ENCODE results near the gene LARP6. TPM values are rescaled to one million over a fixed set of nuclear protein-coding genes. Genes with fewer than 3 reads are reported as not detected.

Gene LARP6
- polyA plus RNA-seq, 4 donors = 2.3 to 7.1 (median 3.0) TPM; not detected in 1

Other genes with a start within 250 kb of the LARP6 start
- gene UACA, start 90.6 kb downstream of the LARP6 start, polyA plus RNA-seq = 10 to 100 TPM; 20.2 to 61.4 (median 50.6) TPM
- gene THAP10, start 38.3 kb upstream of the LARP6 start, polyA plus RNA-seq = 1 to 10 TPM in 3 of 4 donors, under 1 TPM in 1; 0.89 to 2.5 (median 1.8) TPM
- 1 to 10 TPM in 2 of 4 donors, under 1 TPM in 2; 0.81 to 3.2 (median 1.4) TPM for gene LRRC49, start 38.7 kb upstream of the LARP6 start, polyA plus RNA-seq

Measured in small intestine (tissue), 4 donors.